HUDEP-2 (cell line): ENCODE data around the gene MEOX2.

Source experiments
- DNase-seq, 76 experiments: peaks; one replicate each; lab custom pipeline; 2025; ENCODE audit not compliant: unreplicated experiment in 76 of 76; lab: John Stamatoyannopoulos, UW

The MEOX2 gene

DNA sequence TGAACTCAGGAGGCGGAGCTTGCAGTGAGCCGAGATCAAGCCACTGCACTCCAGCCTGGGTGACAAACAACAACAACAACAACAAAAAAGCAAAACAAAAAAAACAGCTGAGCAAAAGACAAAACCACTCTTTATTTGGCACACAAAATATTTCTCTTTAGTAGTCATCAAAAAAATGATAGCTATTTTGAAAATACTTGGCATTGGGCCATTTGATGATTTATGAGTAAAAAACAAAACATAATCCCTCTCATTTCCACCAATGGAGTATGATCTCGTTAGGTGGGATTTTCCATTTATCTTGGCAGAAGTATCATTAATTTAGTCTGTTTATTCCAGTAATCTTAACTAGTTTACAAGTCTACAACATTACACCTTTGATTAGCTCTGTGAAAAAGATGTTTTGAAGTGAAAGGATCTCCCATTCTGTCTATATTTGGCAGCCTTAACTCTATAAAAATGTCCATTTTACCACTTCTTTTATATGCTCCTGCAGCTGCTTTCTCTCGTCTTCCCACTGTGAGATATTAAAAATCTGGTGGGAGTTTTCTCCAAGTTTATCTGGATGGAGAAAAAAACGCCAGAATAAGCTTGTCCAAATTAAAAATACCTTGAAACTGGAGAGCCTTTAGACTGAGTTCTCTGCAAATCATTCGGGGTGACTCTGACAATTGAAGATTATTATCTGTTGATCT is 65.8 kb downstream of the MEOX2 start:
- DNase-seq: no peak

DNA sequence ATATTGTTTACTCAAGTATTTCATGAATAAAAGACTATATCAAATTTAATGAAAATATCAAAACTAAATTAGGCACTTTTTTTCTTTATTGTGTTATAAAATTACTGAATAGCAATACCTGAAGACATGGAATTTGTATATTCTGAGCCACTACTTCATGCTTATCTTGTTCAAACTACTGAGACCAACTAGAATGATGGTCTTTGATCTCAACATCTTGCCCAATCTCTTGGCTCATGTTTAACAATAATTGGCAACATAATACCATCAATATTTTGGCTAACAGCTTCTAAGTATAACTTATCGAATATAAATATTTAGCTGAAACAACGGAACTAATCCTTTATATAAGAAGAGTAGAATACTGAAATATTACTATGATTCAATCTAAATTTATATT is 68.2 kb downstream of the MEOX2 start:
- DNase-seq: no peak

DNA sequence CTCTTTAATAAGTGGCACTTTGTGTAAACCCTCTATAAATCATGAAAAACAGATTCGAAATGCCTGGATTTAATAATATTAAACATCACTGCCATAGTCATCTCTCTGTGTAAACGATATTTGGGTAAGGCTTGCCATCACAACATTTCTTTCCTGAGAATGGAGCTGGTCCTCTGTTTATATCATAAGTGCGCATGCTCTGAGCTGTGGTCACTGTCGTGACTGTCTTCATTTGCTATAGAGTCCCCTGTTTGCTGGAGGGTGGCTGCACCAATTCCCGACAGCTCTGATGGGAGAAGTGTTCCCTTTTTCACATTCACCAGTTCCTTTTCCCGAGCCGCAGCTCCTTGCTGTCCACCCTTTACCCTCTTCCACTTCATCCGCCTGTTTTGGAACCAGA is 74.3 kb downstream of the MEOX2 start:
- no peak for DNase-seq

DNA sequence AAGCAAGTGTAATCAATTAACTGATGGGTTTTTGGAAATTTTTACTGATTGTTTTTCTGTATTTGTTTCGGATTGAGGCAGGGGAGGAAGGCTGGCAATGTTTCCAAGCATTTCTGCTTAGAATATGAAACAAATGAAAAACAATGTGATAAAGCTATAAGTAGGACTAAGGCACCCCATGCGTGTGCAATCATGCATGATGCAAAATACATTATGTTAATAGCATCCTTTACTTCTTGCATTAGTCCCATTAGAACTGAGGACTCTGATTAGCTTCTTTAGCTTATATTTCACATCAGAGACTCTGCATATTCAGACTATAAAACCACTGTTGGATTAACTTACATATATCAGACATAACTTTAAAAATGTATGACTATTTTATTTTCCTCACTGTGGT is 76.0 kb downstream of the MEOX2 start:
- no peak for DNase-seq

DNA sequence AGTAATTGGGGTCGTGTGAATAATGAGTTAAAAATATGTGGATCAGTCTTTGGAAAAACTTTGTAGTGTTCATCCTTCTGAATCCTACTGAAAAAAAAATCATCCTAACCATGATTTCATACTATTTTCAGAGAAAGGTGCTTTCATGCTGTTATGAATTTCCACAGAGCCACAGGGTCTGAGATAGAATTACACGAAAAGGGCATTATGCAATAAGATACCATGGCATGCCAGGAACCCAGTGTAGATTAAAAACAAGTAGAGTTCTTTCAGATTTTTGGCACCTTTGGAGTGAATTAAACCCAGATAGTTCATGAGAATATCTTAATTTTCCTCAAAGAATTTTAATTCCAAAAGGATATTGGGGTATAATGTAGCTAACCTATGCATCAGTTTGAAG is 77.2 kb downstream of the MEOX2 start:
- no peak for DNase-seq

DNA sequence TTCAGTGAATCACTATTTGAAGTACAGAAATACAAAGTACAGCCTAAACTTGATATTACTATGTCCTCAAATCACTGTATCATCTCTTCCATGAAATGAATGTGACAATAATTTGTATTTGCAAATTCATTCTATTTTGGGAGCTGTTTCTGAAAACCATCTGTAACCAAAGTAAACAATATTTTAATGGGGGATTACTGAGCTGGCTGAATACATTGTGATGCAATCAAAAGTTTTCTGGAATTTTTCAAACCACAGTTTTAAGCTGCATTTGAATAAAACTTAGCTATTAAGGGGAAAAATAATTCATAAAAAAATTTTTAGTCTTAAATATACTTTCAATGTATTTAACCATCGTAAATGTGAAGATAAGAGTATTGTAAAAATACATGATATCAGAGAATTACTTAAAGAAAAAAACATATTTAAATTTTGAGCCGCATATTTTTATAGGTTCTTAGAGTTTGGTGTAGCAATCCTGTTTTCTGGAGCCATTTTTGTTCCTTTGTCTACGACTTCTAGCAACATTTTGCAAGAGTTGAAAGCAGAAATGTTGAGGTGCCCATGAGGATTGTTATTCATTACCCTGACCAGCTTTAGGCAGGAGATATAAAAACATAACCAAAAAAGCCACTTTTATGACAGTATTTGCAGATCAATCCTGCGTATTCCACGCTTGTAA is 78.8 kb downstream of the MEOX2 start:
- DNase-seq: no peak

DNA sequence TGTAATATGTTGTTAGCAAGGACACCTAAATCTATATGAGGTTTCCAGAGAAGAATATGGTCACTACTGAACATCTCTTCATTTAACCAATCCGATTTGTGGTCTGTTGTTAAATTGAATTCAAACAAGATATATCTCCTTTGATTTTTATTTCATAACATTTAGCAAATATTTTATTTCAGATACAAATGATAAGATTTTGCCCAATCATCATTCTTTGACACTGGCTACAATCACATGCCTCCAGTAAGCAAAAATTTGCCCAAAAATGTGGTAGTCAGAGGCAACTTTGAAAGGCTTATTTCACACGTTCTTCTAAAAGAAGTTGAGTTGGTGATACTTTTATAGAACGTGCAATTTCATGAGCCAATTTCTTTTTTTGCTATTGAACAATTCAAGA is 79.9 kb downstream of the MEOX2 start:
- DNase-seq: no peak

DNA sequence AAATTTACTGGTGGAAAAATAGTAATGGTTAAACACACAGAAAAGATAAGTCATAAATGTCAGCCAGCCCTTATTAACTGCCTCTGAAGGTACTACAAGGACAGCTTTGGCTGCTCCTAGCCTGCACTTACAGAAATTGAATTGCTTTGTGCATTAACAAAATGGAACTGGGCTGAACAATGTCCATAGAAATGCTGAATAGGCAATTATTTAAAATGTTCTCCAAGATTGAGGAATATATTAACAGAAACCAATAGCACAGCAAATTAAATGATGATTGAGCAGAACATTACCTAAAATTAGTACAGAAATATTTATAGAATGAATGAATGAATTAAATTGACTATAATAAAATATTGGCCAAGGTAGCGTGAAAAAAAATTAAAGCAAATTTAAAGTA is 82.3 kb downstream of the MEOX2 start:
- no peak for DNase-seq

DNA sequence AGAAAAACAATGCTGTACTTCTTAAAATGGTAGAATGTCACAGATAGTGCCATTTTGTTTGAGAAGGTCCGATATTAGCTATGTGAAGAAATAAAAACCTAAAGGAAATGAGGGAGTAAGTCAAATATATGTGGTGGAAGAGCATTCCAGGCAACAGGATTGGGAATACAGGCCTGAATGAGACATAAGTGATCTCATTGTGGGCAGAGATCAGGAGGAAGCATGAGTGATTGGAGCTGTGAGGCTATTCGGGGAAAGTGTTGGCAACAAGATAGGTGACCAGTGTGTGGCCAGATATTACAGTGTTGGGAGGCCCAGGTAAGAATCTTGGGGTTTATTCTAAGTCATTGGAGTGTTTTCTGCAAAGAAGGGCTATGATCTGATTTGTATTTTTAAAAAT is 83.4 kb downstream of the MEOX2 start:
- no peak for DNase-seq

DNA sequence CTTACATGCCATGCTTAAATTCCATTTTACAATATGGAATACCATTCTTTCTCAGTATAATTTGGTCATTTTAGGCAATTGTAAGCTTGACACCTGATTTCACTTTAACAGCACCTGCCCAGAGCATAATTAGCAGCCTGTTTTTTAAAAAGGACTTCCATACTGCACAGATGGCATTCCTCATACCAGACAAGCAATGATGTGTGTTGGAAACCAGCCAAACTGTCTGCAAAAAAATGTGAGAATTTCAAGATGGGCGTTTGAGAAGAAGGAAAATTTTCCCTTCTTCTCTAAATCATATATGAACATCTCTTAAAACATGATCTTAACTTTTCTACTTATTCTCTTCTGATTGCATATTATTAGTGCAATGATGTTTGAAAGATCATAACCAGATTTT is 84.2 kb downstream of the MEOX2 start:
- DNase-seq: no peak

DNA sequence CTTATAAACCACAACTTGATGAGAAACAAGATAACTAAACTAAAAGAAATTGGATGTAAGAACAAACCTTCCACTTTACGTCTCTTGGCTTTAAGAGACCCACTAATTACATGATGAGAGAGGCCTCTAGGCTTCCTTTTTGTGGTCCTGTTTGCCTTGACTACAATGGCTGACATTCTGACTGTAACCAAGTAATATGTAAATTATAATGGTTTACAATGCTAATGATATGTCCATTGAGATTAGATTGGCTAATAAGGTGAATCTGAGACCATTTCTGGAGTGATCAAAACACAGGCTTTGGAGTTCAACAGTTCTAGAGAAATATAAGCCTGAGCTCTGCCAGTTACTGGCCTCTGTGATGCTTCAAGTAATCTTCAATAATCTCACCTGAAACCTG is 85.3 kb downstream of the MEOX2 start:
- DNase-seq: no peak

DNA sequence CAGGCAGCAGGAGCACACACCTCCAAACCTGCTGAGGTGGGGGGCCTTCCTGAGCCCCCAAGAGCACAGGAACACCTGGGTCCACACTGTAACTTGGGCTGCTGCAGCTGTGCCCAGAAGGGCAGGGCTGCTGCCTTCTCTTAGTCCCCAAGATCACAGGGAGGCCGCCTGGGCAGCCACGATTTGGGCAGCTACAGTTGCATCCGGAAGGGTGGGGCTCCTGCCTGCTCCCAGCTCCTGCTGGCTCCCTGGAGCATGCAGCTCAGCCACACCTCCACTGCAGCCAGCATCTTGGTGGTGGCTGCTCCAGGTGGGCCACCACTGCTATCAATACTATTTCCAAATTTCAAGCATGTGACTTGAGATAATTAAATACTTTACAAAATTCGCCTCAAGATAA is 86.2 kb downstream of the MEOX2 start:
- DNase-seq: no peak

DNA sequence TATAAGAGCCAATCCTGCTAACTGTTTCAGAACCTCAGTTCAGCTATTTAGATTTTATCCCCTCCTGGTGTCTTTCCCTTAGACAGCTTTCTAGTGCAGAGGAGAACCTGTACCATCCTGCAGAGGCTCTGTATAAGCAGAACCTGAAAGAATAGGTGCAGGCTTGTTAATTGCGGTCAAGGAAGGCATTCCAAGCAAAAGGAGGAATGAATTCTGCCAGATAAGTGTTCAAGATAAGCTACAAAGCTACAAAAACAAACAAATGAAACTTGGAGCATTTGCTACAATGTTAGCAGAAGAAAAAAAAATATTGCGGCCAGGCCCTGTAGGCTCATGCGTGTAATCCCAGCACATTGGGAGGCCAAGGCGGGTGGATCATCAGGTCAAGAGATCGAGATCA is 92.0 kb downstream of the MEOX2 start:
- DNase-seq: no peak

DNA sequence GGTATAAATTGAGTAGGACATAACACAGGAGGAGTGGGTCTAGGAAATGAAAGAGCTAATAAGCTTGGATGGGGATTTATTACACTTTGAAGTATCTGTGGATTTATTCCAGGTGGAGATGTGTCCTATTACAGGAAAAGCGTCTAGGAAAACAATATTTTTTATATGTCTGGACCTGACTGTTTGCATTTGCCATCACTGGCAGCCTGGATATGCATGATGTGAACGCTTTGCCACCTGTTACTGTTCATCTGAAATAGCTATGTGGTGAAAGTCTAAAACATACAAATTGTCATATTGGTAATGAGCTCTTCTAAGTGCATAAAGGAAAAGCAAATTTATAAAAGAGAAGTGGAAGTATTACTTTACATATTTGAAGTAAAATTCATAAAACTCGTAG is 93.1 kb downstream of the MEOX2 start:
- no peak for DNase-seq

DNA sequence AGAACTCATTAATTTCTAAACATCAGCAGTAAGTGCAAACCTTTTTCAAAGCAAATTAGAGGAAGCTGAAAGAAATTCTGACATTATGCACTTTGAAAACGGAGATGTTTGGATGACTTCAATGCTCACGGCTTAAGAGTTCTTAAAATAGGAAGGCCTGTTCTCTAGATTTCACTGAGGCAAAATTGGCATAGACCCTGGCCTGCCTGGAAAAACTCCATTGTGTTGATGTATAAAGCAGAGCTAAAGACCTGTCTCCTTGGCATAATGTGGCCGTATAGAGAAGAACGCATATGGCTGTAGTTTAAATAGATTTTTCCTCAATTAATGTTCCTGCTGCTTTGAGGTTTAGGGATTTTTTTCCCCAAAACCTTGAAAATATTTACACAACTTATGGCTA is 100.2 kb downstream of the MEOX2 start:
- DNase-seq: no peak

DNA sequence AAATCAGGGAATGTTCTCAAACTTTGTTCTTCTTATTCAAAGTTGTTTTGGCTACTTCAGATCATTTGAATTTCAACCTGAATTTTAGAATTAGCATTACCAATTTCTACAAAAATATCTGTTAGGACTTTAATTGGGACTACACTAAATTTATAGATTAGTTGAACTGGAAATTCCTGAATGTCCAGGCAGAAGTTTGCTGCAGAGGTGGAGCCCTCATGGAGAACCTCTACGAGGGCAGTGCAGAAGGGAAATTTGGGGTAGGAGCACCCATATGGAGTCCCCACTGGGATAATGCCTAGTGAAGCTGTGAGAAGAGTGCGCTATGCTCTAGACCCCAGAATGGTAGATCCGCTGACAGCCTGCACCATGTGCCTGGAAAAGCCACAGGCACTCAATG is 101.9 kb downstream of the MEOX2 start:
- no peak for DNase-seq

DNA sequence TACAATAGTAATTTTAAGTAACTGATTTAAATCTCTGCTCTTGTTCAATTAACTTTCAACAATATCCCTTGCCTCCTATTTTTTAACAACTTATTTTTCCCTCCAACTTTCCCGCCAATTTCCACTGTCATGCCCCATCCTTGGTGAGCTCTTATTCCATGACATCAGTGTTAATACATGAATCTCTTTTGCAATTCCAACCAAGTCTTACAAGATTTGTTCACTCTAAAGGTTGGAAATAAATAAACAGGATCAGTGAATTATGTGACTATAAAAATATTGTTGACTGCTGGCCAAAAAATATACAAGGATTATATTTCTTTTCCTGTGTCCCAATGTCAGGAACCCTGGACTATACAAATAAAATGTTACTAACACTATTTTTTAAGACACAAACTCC is 103.7 kb downstream of the MEOX2 start:
- no peak for DNase-seq

DNA sequence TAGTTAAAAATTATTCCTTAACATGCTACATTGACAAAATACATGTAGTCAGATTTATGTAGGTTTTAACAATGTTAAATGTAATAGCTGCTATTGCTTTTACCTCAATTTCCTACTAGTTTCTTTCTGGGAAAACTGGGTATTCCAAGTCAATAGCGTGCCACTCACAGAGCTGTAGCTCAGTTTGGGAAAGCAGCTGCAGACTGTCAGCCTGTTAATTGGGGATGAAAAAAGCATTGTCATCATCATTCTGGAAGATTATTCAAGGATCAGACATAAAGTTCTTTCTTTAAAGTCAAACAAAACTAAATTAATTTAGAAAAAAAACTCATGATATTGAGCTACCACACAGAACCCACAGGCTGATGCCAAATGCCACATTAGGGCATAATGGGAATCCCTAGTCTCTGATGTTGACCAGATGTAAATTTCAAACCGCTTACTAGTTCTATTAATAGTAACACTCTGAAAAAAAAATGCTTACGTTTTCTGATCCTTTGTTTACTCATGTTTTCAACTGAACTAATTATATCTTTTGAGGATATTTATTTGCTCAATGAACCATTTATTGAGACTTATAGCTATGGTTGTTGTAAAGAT is 105.0 kb downstream of the MEOX2 start:
- DNase-seq: no peak

DNA sequence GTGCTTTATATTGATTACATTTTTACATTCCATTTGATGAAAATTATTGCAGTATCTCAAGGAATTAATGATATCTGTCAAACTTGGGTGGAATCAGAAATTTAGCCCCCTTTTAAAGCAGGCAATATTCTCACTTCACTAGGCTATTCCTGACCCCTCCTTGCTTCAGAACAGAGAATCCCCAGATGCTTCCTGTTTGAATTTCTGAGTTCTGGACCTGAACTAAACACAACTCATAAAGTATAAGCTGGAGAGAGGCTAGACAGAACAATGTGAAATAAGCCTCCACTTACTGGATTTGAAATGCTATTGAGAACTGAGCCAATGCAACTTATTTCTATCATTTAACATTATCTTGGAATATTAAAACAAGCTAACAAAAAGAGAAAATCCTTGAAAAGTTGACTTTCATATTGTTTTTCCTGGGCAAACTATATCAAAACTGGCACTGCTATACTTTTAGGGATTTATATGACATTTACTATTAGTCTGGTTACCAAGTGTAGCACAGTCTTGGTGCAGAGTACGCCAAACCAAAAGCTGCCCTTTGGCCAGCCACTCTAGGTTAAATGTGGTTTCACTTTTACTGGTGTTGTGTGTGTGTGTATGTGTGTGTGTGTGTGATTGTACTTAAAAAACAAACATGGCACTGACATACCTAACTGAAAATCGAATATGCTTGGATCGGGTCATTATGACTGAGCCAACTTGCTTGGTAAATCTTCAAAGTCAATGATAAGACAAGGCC is 105.7 kb downstream of the MEOX2 start:
- no peak for DNase-seq

DNA sequence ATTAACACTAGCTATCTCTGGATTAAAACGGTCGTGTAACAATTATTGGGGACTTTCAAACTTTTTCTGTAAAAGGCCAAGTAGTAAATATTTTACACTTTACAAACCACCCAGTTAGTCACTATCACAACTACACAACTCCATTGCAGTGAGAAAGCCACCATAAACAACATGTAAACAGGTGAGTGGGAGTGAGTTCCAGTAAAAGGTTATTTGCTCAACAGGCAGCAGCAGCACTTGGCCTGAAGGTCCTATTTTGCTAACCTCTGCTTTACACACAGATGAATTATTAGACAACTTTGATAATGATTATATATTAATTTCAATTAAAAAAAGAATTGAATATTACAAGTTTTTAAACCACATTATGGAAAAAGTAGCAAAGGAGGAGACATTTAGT is 108.9 kb downstream of the MEOX2 start:
- no peak for DNase-seq

DNA sequence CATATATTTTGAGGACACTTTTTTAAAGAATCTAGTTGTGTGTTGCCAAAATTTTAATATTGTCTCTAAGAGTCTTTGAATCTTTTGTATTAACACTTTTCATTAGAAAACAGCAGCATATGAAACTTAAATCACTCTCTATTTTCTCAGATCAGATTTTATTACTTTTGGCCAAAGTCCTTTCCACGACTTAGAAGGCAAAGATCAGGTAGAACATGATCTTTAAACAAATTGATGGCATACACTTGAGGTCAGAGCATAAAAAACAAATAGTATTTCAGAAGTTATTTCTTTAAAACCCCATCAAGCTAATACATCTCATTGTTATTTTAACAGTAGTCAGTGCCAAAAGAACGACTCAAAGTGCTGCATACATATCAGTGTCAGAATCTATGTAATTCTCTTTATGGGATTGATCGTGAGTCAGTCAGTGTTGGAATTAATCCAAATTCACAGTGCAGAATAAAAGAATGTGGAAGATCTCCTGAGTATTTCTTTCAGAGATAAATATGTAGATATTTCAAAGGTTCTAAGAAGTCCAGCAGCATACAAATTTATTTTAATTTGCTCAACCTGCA is 115.1 kb downstream of the MEOX2 start:
- no peak for DNase-seq
